Stimulated activated CD4-positive, alpha-beta T cell treated with anti-CD3 and anti-CD28 coated beads, Interleukin-12 subunit alpha, Interleukin-12 subunit beta, amount 100 ng/mL, for 4 hours (primary cell): ENCODE data around the gene LRRC42.

Experiments used
- DNase-seq: peaks from one replicate; pipeline ENCODE4 v3.0.0-alpha.2; 2020

LRRC42 gene

GRCh38 chr1:54009406-54009805 is 63.3 kb downstream of the LRRC42 start:
- DNase-seq: no peak

GRCh38 chr1:54010415-54011117 is 64.4 kb downstream of the LRRC42 start:
- no peak for DNase-seq

GRCh38 chr1:54011316-54012007 is 65.3 kb downstream of the LRRC42 start:
- no peak for DNase-seq

GRCh38 chr1:54012008-54012325 is 65.8 kb downstream of the LRRC42 start:
- no peak for DNase-seq

- DNase-seq: no peak
Observed at GRCh38 chr1:54012863-54013262, 66.7 kb downstream of the LRRC42 start.

- no peak for DNase-seq
Observed at GRCh38 chr1:54013393-54014008, 67.4 kb downstream of the LRRC42 start.

GRCh38 chr1:54014009-54014629 is 68.0 kb downstream of the LRRC42 start:
- DNase-seq: no peak

- no peak for DNase-seq
Observed at GRCh38 chr1:54016343-54017282, 70.5 kb downstream of the LRRC42 start.
